ENCODE measurements around the gene OFD1. TPM values are rescaled to one million over a fixed set of nuclear protein-coding genes. Genes with fewer than 3 reads are reported as not detected.

OFD1 gene
- total and polyA plus RNA-seq, 2 of the 8 experiments (the other 6 are each of a cell fraction or from before 2014, with no cell fraction given) = 8.0 to 23.4 TPM

- H2BK15ac ChIP-seq (ENCODE audit: low read length) = no peak overlapping the region
- no peak overlapping the region for H3K56ac ChIP-seq (replicated peaks; ENCODE audit: insufficient read length, low read depth, low read length)
- H2BK5ac ChIP-seq (ENCODE audit: low read depth, low read length) = no peak overlapping the region
- no peak for DNase-seq (ENCODE audit: low read depth in 1 of 2, low spot score in 2 of 2)
- no peak overlapping the region for H3K4me3 ChIP-seq (ENCODE audit: extremely low read depth in 1 of 4, insufficient read depth in 2 of 4, low read depth in 3 of 4, low read length in 4 of 4)
- H3K18ac ChIP-seq (ENCODE audit: extremely low read depth, low read length) = no peak overlapping the region
- FAIRE-seq = no peak
- no peak overlapping the region for H2BK12ac ChIP-seq (ENCODE audit: low read depth, low read length)
- no peaks in the 10 kb centered on the region for H3K9me3 ChIP-seq (ENCODE audit: insufficient read depth in 2 of 2, low read depth in 1 of 2, low read length in 1 of 2)
- peaks cover 0 to 67% (median 13%) of the 10 kb centered on the region in 4 experiments; a peak in 7 of 8 replicates for H3K36me3 ChIP-seq (ENCODE audit: control insufficient read depth in 2 of 4, insufficient read depth in 4 of 4, low read length in 3 of 4)
- H3K4me1 ChIP-seq (replicated peaks in 1 of 4; ENCODE audit: control insufficient read depth in 3 of 4, insufficient read depth in 4 of 4, low read length in 3 of 4) = no peaks in the 10 kb centered on the region
- WGBS, 2 experiments (ENCODE audit: extremely low coverage in 1 of 2, insufficient coverage in 1 of 2, insufficient read length in 1 of 2, insufficient replicate concordance in 2 of 2, low coverage in 1 of 2, low lambda C conversion rate in 2 of 2, missing lambda C conversion rate in 1 of 2) = 94% methylated on average over 3 of the region's 3 CpGs; no CpG with 5 or more reads in 1 of the 2 experiments
- no peaks in the 10 kb centered on the region for H3K27me3 ChIP-seq (replicated peaks in 1 of 4; ENCODE audit: control insufficient read depth in 3 of 4, extremely low read depth in 1 of 4, insufficient read depth in 3 of 4, low read length in 3 of 4)
- H3K27ac ChIP-seq (ENCODE audit: low read depth, low read length) = no peak overlapping the region
- no peak overlapping the region for H3K4me2 ChIP-seq (ENCODE audit: insufficient read depth in 1 of 2, low read depth in 2 of 2, low read length in 2 of 2)
- H3K9ac ChIP-seq (replicated peaks in 1 of 4; ENCODE audit: extremely low read depth in 1 of 4, low read depth in 3 of 4, low read length in 3 of 4) = no peak overlapping the region
- H3K14ac ChIP-seq (ENCODE audit: insufficient read length) = no peak overlapping the region
- no peak overlapping the region for H2AK5ac ChIP-seq (ENCODE audit: low read depth, low read length)
- no peaks in the 10 kb centered on the region for H3K23me2 ChIP-seq (ENCODE audit: low read depth, low read length)
- H3K79me1 ChIP-seq (ENCODE audit: low read depth, low read length) = no peaks in the 10 kb centered on the region
- no peaks in the 10 kb centered on the region for H4K20me1 ChIP-seq (replicated peaks in 1 of 2; ENCODE audit: control insufficient read depth in 1 of 2, insufficient read depth in 2 of 2, low read length in 2 of 2)
- H4K5ac ChIP-seq (ENCODE audit: insufficient read length, low read depth, low read length) = no peak overlapping the region
- POLR2A ChIA-PET (ENCODE audit: partially characterized antibody) = interaction anchor here (0.9 kb wide), 1 partner anchor 9 kb away, joined by 3 read pairs; no protein-coding TSS in a partner anchor
- H3K4ac ChIP-seq (replicated peaks; ENCODE audit: insufficient read length, low read depth, low read length) = no peak overlapping the region
- H2BK20ac ChIP-seq (ENCODE audit: low read length) = no peak overlapping the region
- H2BK120ac ChIP-seq (replicated peaks; ENCODE audit: low read depth, low read length) = no peak overlapping the region
- H4K8ac ChIP-seq (ENCODE audit: extremely low read depth, insufficient read depth, low read length) = no peak overlapping the region
- CTCF ChIA-PET (ENCODE audit: partially characterized antibody) = interaction anchor here (0.7 to 1.1 kb wide), 3 partner anchors 11 to 130 kb away, joined by 3 read pairs; no protein-coding TSS in a partner anchor
- no peak overlapping the region for H4K91ac ChIP-seq (replicated peaks; ENCODE audit: insufficient read length, low read length)
- H2AFZ ChIP-seq (ENCODE audit: low read length) = no peak overlapping the region
- no peaks in the 10 kb centered on the region for H3K79me2 ChIP-seq (ENCODE audit: control insufficient read depth in 1 of 2, insufficient read depth in 2 of 2, low read length in 2 of 2)
- no peak overlapping the region for H3K23ac ChIP-seq (ENCODE audit: insufficient read length)
- no peak for TF ChIP-seq JUND (IDR thresholded peaks at IDR 0.05; ENCODE audit: low read length)
- TF ChIP-seq RNF2 (IDR thresholded peaks at IDR 0.05; ENCODE audit: borderline replicate concordance, low read depth, low read length, missing control alignments, poor library complexity, severe bottlenecking) = no peak
- no peak for TF ChIP-seq CHD2 (IDR thresholded peaks at IDR 0.05; ENCODE audit: low read length)
- no peak for TF ChIP-seq SP2 (IDR thresholded peaks at IDR 0.05; ENCODE audit: low read length)
- no peak for TF ChIP-seq TAF7 (optimal IDR thresholded peaks at IDR 0.05; ENCODE audit: borderline replicate concordance, low read depth, low read length)
- no peak for TF ChIP-seq CHD1 (IDR thresholded peaks at IDR 0.05; ENCODE audit: low read depth, low read length)
- TF ChIP-seq TBP (IDR thresholded peaks at IDR 0.05; ENCODE audit: low read depth, low read length) = no peak
- TF ChIP-seq HDAC2 (IDR thresholded peaks at IDR 0.05; ENCODE audit: borderline replicate concordance in 1 of 2, low read depth in 2 of 2, low read length in 2 of 2) = no peak
- no peak for TF ChIP-seq CEBPB (IDR thresholded peaks at IDR 0.05; ENCODE audit: low read depth, low read length)
- TF ChIP-seq PHF8 (conservative IDR thresholded peaks at IDR 0.05; ENCODE audit: low read depth, low read length) = no peak
- no peak for TF ChIP-seq TEAD4 (IDR thresholded peaks at IDR 0.05; ENCODE audit: low read depth, low read length)
- no peak for TF ChIP-seq EZH2 (IDR thresholded peaks at IDR 0.05; ENCODE audit: low read depth, low read length, severe bottlenecking)
- no peak for TF ChIP-seq SIRT6 (IDR thresholded peaks at IDR 0.05; ENCODE audit: low read length)
- TF ChIP-seq TAF1 (IDR thresholded peaks at IDR 0.05; ENCODE audit: low read depth, low read length) = no peak
These were observed 35.5 kb downstream of the OFD1 start for GRCh38 chrX:13770013-13770535.

All from H1 (cell line).